DMS53 treated with DMSO at 0.1 percent for 48 hours (cell line): ENCODE results near the gene HDAC1.
"Not testable (repeated sequence)": the region's sequence is repeated elsewhere in the genome, so short reads cannot be mapped to it uniquely, and the experiment has no call there.

Experiments used
- DNase-seq: peaks from one replicate; lab custom pipeline; 2025; ENCODE audit not compliant: unreplicated experiment; lab: John Stamatoyannopoulos, UW

HDAC1 gene

DNA sequence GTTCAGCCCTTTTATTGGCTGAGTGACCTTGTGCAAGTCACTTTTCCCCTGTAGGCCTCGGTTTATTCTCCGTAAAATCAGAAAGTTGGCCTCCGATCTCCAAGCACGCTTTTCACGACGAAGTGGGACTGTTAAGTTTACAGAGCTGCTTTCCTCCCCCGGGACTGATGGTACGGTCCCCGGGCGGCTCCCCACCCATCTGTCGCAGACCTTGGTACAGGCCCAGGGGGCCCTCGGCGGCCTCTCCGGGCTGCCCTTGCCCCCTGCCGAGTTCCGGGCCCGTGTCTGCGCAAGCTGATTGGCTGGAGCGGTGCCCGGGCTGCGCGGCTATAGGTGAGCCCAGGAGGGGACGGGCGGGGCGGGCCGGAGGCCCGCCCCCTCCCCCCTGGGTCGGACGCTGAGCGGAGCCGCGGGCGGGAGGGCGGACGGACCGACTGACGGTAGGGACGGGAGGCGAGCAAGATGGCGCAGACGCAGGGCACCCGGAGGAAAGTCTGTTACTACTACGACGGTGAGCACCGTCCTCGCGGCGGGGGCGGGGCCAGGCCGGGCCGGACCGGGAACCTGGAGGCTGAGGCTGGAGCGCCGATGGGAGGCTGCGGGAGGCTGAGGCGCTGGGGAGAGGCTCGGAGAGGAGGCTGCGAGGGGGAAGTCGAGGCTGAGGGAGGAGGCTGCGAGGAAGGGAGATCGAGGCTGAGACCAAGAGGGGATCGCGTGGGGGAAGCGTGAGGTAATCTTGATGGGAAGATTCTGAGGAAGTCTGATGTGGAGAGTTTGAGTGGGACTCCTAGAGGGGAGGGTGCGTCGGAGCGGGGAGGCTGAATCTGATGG is at the start of gene HDAC1:
TSS of gene HDAC1 (plus strand) at position 376 of the 831 bp plus-strand sequence. CDS start at position 463, 87 bp downstream.
- DNase-seq: peak; percentile 94

DNA sequence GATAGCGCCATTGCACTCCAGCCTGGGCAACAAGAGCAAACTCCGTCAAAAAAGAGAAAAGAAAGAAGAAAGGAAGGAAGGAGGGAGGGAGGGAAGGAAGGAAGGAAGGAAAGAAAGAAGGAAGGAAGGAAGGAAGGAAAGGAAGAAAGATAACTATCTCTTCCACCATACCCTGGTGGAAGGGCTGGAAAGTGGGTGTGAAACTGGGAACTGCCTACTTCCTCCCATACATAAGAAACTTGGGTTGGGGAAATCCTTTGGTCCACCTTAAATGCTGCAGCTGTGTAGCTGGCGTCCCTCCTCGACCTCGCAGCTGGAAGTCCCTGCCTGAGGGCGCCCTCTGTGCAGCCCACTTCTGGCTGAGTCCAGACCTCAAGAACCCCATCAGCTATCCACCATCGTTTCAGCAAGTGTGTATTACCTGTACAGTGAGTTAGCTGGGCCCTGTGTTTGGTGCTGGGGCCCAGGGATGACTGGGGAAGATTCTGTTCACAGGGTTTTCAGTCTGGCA is 49.5 kb upstream of the HDAC1 start:
- no peak for DNase-seq

DNA sequence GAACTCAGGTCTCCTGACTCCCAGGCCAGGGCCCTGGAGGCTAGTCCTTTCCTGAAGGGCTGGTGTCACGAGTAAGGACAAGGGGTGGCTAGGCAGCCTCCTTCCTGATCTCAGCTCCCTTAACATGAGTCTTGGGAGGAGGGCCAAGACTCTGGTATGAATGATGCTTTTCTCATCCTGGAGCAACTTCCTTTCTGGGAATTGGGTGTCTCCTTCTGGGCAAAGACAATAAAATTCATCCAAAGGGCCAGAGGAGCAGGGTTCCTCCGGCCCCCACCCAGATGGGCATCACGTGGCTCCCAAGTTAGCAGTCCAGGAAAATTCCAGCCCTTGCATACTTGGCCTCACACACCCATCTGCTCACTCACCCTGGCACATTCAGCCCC is 45.0 kb upstream of the HDAC1 start, which contains the start of gene FAM167B:
TSS of gene FAM167B (plus strand) at position 335 of the 386 bp plus-strand sequence. CDS start 200 bp downstream, outside the sequence.
- DNase-seq: no peak

DNA sequence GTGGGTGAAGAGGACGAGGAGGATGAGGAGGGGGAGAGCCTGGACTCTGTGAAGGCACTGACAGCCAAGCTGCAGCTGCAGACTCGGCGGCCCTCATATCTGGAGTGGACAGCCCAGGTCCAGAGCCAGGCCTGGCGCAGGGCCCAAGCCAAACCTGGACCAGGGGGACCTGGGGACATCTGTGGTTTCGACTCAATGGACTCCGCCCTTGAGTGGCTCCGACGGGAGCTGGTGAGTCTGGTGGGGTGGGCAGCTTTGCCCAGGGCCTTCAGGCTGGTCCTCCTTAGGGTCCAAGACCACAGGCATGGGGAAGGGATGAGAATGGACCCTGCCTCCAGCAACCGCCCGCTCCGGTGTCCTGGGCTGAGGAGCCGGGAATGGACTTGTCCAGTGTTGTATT is 44.4 kb upstream of the HDAC1 start:
- no peak for DNase-seq

GRCh38 chr1:32247983-32248889 is 43.6 kb upstream of the HDAC1 start:
- DNase-seq: peak; percentile 90

- DNase-seq: no peak
Observed at GRCh38 chr1:32249831-32250525, 41.9 kb upstream of the HDAC1 start.

DNA sequence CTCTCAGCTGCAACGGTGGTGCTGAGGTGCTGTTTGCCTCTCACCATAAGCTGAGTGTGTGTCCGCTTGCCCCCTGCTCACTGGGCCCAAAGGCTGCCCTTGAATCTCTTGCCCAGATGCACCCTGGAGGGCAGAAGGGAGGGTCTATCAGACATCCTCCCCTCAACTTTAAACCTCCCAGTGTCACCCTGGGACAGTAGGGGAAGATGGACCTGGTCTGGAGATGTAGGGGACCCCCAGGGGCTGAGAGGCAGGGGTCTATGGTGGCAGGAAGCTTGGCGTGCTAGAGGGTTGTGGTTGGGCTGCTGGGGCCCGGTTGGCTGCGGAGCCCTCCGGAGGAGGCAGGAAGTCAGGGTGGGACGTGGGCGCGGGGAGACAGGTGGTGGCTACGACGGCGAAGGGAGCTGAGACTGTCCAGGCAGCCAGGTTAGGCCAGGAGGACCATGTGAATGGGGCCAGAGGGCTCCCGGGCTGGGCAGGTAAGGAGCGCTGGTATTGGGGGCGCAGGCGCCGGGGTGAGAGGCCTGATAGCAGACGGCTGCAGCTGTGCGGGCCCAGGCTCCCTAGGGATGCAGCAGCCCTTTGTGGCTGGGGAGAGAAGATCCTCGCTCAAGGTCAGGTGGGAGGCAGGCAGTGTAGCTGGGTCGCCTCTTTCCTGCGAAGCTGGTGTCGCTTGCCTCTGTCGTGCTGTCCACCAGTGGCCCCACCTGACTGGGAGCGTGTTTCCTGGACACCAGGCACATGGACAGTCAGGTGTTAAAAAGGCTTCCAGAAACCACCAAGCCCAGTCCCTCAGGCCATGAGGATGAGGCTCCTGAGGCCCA is 40.8 kb upstream of the HDAC1 start, which contains the start of gene LCK:
TSS of gene LCK (plus strand) at position 373 of the 824 bp plus-strand sequence. CDS start 23,065 bp downstream, outside the sequence.
- DNase-seq: no peak

DNA sequence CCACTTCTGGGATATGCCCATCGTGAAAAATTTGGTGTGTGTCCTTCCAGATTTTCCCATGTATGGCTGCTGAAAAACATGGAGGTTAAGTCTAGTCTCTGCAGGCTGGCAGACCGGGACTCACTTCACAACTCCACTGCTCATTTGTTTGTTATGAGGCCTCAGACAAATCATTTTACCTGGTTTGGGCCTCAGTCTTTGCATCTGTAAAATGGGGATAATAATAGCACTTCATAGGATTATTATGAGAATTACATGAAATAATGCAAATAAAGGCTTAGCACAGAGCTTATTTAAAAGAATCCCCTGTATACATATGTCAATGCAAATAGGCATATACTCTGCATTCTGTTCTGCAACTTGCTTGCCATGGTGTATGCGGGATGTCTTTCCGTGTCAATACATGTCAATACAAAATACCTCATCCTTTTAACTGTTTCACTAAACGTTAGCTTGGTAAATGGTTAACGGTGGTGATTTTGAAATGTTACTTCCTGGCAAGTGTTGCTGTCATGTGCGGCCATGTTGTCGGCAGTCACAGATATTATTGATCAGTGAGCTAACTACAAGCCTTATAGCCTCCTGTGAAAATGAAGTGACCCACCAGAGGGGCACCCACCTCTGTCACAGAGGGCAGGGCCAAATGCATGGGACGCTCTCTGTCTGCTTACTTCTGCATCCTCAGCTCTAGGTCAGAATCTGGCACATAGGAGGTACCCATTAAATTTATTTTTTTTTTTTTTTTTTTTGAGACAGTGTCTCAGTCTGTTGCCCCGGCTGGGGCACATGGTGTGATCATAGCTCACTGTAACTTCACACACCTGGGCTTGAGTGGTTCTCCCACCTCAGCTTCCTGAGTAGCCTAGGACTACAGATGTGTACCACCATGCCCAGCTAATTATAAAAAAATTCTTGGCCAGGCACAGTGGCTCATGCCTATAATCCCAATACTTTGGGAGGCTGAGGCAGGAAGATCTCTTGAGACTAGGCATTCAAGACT is 36.5 kb upstream of the HDAC1 start:
- no peak for DNase-seq

- no peak for DNase-seq
Observed at GRCh38 chr1:32256473-32257226, 35.2 kb upstream of the HDAC1 start.

DNA sequence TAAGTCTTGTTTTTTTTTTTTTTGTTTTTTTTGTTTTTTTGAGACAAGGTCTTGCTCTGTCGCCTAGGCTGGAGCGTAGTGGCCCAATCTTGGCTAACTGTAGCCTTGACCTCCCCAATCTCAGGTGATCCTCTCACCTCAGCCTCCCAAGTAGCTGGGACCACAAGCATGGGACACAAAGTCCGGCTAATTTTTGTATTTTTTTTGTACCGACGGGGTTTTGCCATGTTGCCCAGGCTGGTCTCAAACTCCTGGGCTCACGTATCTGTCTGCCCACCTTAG is 34.7 kb upstream of the HDAC1 start:
- DNase-seq: no peak

- DNase-seq: not testable (repeated sequence)
Observed at GRCh38 chr1:32263236-32263593, 28.7 kb upstream of the HDAC1 start.

- DNase-seq: no peak
Observed at GRCh38 chr1:32263744-32264143, 28.1 kb upstream of the HDAC1 start.

- no peak for DNase-seq
Observed at GRCh38 chr1:32265846-32266245, 26.0 kb upstream of the HDAC1 start.

GRCh38 chr1:32266921-32267591 is 24.8 kb upstream of the HDAC1 start:
- DNase-seq: no peak

DNA sequence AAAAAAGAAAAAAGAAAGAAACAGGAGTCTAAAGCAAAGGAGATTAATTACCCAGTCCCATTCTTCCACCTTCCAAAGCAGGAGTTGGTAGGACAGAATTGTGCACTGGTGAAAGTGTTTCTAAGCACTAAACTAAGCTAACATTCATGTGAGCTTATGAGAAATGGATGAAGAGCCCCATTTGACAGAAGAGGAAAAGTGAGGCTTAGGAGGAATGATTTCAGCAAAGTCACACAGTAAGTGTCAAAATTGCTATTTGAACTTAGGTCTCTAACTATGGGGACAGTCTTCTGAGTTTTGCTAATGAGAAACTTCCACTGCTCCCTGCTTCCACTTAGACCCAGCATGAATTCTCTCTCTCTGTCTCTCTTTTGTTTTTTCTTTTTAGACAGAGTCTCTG is 22.1 kb upstream of the HDAC1 start:
- DNase-seq: no peak

DNA sequence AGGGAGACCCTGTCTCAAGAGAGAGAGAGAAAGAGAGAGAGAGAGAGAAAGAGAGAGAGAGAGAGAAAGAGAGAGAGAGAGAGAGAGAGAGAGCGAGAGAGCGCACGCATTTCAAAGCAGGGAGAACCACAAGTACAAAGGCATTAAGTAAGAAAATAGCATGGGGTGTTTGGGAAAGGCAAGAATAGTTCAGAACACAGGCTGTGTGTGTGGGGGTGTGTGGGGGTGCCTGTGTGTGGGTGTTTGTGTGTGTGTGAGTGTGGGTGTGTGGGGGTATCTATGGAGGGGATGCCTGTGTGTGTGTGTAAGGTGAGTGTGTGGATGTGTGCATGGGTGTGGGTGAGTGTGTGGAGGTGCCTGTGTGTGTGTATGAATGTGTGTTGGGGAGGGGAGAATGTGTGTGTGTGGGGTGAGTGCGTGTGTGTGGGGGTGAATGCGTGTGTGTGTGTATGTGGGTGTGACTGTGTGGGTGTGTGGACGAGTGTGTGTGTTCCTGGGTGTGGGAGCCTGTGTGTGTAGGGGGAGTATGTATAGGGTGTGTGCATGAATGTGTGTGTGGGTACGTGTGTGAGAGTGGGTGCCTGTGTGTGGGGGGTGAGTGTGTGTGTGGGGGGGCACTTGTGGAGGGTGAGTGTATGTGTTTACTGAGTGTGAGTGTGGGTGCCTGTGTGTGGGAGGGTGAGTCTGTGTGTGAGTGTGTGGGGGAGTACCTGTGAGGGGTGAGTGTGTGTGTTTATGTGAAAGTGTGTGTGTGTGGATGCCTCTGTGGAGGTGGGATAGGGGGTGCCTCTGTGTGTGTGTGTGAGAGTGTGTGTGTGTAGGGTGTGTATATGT is 19.1 kb upstream of the HDAC1 start:
- no peak for DNase-seq
